Suprapubic skin (tissue), 4 donors: Measurements from ENCODE around the gene GOLGA6D.
"Not testable (repeated sequence)": the region's sequence is repeated elsewhere in the genome, so short reads cannot be mapped to it uniquely, and the experiment has no call there.

Source experiments
- CTCF ChIP-seq, 2 donors: fragments of 200-600 bp in 1 of 2; fragments of 450-650 bp in 1 of 2; sonication (generic) in 1 of 2; IDR thresholded peaks; one replicate each; pipeline ENCODE4 v1.5.1; 2016 to 2019; ENCODE audit warnings: antibody characterized with exemption in 2 of 2, mild to moderate bottlenecking in 1 of 2, moderate library complexity in 1 of 2
- EP300 ChIP-seq: sonication (generic); formaldehyde crosslinking; IDR thresholded peaks from one replicate; pipeline ENCODE4 v1.6.1; 2017; ENCODE audit warnings: antibody characterized with exemption
- POLR2A ChIP-seq, 2 donors: fragments of 450-650 bp; IDR thresholded peaks; one replicate each; pipeline ENCODE4 v1.6.1; 2017; ENCODE audit warnings: antibody characterized with exemption in 2 of 2, mild to moderate bottlenecking in 2 of 2, moderate library complexity in 2 of 2
- POLR2AphosphoS5 ChIP-seq, 3 donors: sonication (generic); formaldehyde crosslinking; IDR thresholded peaks; one replicate each; pipeline ENCODE4 v1.6.1; 2017; ENCODE audit warnings: antibody characterized with exemption in 3 of 3

DNA sequence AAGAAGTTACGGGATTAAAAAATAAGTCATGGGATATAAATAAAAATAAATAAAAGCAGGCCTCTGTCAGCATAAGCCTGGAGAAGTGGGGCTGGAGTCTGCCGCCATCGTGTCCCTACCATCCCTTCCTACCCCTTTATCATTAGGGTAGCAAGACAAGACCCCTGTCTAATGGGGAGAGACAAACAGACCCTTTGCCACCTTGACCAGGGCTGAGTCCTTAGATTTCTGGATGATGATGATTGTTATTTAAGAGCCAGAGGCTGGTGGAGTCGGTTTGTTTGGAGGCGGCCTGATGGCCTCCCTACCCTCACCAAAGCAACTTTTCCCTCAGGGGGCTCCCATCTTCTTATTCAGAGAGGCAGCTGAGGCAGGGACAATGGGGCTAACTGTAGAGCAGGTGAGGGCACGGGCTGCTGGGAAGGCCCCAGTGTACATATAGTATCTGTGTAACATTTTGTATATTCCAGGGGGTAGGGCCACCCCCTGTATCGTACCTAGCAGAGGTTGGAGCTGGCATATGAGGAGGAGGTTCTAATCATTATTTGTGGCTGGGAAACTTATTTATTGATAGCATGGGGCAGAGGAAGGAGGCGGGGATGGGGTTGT lies 8.8 kb upstream of the GOLGA6D start:
- TF ChIP-seq POLR2A (IDR thresholded peaks at IDR 0.05); CTCF (IDR thresholded peaks at IDR 0.05); POLR2AphosphoS5 (IDR thresholded peaks at IDR 0.05); EP300: not testable (repeated sequence)
